Testis (tissue), 3 donors: ENCODE data around the gene MFGE8. TPM values are rescaled to one million over a fixed set of nuclear protein-coding genes. Genes with fewer than 3 reads are reported as not detected.
"Not testable (repeated sequence)": the region's sequence is repeated elsewhere in the genome, so short reads cannot be mapped to it uniquely, and the experiment has no call there.

Experiments used
- DNase-seq: peaks from one replicate; pipeline ENCODE4 v3.0.0-alpha.2; 2019
- H3K27ac ChIP-seq, 2 donors: fragments of 200-600 bp; sonication (generic); one replicate each; pipeline ENCODE4 v1.5.1; 2019
- H3K27me3 ChIP-seq: fragments of 200-600 bp; sonication (generic); one replicate; pipeline ENCODE4 v1.5.1; 2019
- H3K36me3 ChIP-seq: fragments of 200-600 bp; sonication (generic); one replicate; pipeline ENCODE4 v1.5.1; 2017; ENCODE audit warnings: low read depth; ENCODE audit errors: missing control alignments
- H3K4me1 ChIP-seq: fragments of 200-600 bp; sonication (generic); one replicate; pipeline ENCODE4 v1.5.1; 2019
- H3K4me3 ChIP-seq, 2 donors: fragments of 200-600 bp; sonication (generic); one replicate each; pipeline ENCODE4 v1.5.1; 2017 to 2019
- H3K9me3 ChIP-seq: fragments of 200-600 bp; sonication (generic); one replicate; pipeline ENCODE4 v1.5.1; 2017
- POLR2A ChIP-seq: fragments of 450-650 bp; IDR thresholded peaks from one replicate; pipeline ENCODE4 v1.6.1; 2017; ENCODE audit warnings: antibody characterized with exemption, mild to moderate bottlenecking, moderate library complexity
- WGBS, 2 donors: methylation state at CpG; one replicate each; pipeline ENCODE4 v1.1.5; 2018; 5-methylcytosine and 5-hydroxymethylcytosine counted together
- intact Hi-C: fragments of 100-400 bp; cut with DNase I; formaldehyde crosslinking; loops from one replicate; pipeline ENCODE4 v1.15.1; 2023; ENCODE audit warnings: low total_unique reads
- polyA plus RNA-seq: library from polyadenylated mRNA; stranded (reverse); fragments of 350-450 nt; fragmentation: Illumina TruSeq; extraction: RNeasy Lipid Tissue Mini Kit (QIAGEN cat#74804); gene quantifications from one replicate; pipeline ENCODE4 v1.2.3, GENCODE V29; 2014; ENCODE audit warnings: low read depth, low replicate concordance; ENCODE audit not compliant: insufficient read depth
- total RNA-seq, 2 donors: library from RNA; depleted of rRNA; stranded (reverse); fragments of >200 nt; gene quantifications; one replicate each; pipeline ENCODE4 v1.2.3, GENCODE V29; 2016
- TF ChIP-seq, protein P1 (sequence below), 3 experiments: fragments of 450-650 bp in 2 of 3; fragments of 200-600 bp in 1 of 3; sonication (generic) in 1 of 3; IDR thresholded peaks; one replicate each; pipeline ENCODE4 v1.5.1; 2016 to 2019; ENCODE audit warnings: antibody characterized with exemption in 3 of 3, mild to moderate bottlenecking in 2 of 3, moderate library complexity in 1 of 3

Gene MFGE8
- total and polyA plus RNA-seq, 3 donors from 2014 or later, result 137 to 260 (median 163) TPM

DNA sequence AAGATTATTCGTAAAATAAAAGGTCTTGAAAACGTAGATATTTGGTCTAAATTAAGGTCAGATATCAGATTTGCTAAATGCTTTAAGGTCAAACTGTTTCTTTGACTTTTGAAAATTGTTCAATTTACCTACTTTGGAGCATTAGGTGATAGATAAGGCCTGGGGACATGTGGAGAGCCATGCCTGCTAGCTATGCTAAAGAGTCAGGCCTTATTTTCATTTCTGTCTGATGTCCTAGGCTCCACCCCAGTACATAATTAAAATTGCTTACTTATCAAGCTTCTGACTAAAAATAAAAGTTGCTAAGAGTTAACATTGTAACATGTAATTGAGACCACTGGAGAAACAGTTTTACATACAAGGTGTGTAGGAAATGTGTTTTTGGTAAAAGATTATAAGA lies 12.5 kb upstream of the MFGE8 start:
- DNase-seq, H3K36me3 ChIP-seq, intact Hi-C loops, H3K27ac ChIP-seq, H3K27me3 ChIP-seq, H3K9me3 ChIP-seq, H3K4me3 ChIP-seq, H3K4me1 ChIP-seq: not testable (repeated sequence)
- 79% methylated on average over 2 of the region's 2 CpGs for WGBS, 2 donors

DNA sequence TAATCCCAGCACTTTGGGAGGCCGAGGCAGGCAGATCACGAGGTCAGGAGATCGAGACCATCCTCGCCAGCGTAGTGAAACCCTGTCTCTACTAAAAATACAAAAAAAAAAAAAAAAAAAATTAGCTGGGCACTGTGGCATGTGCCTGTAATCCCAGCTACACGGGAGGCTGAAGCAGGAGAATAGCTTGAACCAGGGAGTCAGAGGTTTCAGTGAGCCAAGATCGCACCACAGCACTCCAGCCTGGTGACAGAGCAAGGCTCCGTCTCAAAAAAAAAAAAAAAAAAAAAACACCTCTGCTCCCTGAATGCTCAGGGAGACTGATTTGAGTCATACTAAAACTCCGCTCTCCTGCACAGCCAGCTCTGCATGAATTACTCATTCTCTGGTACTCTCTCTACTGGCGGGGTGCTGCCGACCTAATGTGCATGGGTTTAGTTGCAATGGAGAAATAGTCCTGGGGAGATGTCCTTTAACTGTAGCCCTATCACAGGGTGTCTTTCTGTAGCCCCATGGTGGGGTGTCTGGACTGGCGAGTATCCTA lies 7.8 kb upstream of the MFGE8 start:
- H3K27ac ChIP-seq, H3K4me3 ChIP-seq, intact Hi-C loops, H3K27me3 ChIP-seq, H3K9me3 ChIP-seq, H3K36me3 ChIP-seq, DNase-seq, H3K4me1 ChIP-seq: not testable (repeated sequence)
- 91 to 94% methylated on average over 12 of the region's 12 CpGs for WGBS, 2 donors

DNA sequence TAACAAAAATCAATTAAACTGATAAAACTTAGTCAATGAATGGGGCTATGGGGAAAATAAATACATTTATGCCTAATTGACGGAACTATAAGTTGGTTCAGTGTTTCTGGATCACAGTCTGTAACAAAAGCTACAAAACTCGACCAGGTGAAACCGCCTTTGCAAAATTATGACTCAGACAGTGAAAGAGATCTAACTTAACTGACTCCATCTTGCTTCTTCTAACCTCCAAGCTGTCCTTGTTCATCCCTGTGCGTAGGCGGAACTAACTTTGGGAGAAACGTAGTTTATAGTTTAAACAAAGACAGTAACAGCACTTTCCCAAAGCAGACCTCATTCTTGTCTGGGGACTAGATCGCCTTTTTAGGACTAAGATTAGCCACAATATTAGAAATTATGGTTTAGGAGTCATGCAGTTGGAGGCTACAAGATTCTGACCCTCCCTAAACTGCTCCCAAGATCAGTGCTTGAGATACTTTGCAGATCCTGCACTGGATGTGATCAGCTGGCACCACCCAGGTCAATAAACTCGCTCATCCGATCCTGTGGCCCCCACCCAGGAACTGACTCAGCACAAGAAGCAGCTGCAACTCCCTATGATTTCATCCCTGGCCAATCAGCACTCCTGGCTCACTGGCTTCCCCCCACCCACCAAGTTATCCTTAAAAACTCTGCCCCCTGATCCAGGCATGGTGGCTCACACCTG lies 7.2 kb upstream of the MFGE8 start:
- intact Hi-C loops, result no loop called here
- no peaks in the 10 kb centered on the region for H3K36me3 ChIP-seq
- DNase-seq, result no peak
- H3K9me3 ChIP-seq, result no peaks in the 10 kb centered on the region
- no peaks in the 10 kb centered on the region for H3K27me3 ChIP-seq
- H3K4me1 ChIP-seq, result no peaks in the 10 kb centered on the region
- TF ChIP-seq POLR2A, result no peak
- TF ChIP-seq, protein P1, sequence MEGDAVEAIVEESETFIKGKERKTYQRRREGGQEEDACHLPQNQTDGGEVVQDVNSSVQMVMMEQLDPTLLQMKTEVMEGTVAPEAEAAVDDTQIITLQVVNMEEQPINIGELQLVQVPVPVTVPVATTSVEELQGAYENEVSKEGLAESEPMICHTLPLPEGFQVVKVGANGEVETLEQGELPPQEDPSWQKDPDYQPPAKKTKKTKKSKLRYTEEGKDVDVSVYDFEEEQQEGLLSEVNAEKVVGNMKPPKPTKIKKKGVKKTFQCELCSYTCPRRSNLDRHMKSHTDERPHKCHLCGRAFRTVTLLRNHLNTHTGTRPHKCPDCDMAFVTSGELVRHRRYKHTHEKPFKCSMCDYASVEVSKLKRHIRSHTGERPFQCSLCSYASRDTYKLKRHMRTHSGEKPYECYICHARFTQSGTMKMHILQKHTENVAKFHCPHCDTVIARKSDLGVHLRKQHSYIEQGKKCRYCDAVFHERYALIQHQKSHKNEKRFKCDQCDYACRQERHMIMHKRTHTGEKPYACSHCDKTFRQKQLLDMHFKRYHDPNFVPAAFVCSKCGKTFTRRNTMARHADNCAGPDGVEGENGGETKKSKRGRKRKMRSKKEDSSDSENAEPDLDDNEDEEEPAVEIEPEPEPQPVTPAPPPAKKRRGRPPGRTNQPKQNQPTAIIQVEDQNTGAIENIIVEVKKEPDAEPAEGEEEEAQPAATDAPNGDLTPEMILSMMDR (IDR thresholded peaks at IDR 0.05), result no peak
- WGBS, 2 donors, result 79 to 83% methylated on average over 9 of the region's 9 CpGs
- H3K27ac ChIP-seq, result no peak overlapping the region
- H3K4me3 ChIP-seq, result no peak overlapping the region

DNA sequence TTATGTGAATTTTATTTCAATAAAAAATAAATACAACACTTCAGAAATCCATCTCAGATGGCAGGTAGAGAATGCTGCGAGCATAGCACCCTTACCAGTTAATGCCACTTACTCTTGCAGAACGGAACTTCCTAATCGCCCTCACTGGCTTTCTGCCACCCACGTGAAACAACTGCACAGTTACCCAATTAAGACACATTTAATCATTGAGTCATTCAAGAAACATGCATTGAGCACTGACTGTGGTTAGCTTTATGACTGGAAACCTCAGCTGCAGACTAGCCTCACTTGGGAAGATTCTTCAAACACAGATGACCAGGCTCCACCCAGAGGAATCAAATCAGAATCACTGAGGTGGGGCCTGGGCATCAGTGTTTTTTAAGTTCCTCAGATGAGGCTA lies 5.6 kb upstream of the MFGE8 start:
- intact Hi-C loops, result no loop called here
- WGBS, 2 donors, result 77 to 79% methylated on average over 4 of the region's 4 CpGs
- Histone ChIP-seq H3K27me3 (no peaks in the 10 kb centered on the region), H3K4me1 (no peaks in the 10 kb centered on the region), H3K9me3 (no peaks in the 10 kb centered on the region), H3K27ac (no peak overlapping the region), H3K4me3 (no peak overlapping the region), H3K36me3 (no peaks in the 10 kb centered on the region)
- no peak for DNase-seq
- TF ChIP-seq, protein P1 (IDR thresholded peaks at IDR 0.05), result no peak
- no peak for TF ChIP-seq POLR2A

DNA sequence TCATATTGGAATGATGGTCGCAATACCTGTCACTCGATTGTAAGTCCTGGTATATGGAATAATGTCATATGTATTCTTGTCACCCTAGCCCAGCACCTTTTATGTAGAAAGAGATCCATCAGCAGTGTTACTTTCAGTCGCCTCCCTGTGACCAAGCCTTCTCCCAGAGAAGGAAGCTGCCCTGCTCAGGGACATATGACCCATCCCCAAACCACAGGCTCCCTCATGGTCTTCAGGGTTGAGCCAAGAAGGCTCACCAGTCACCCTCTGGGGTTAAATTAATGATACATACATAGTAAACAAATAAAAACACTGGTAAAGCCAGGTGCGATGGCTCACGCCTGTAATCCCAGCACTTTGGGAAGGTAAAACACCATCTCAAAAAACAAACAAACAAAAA lies 4.6 kb upstream of the MFGE8 start:
- Histone ChIP-seq H3K27me3 (no peaks in the 10 kb centered on the region), H3K4me3 (no peak overlapping the region), H3K4me1 (no peaks in the 10 kb centered on the region), H3K36me3 (no peaks in the 10 kb centered on the region), H3K9me3 (no peaks in the 10 kb centered on the region), H3K27ac (no peak overlapping the region)
- intact Hi-C loops, result no loop called here
- 87 to 91% methylated on average over 5 of the region's 5 CpGs for WGBS, 2 donors
- DNase-seq, result no peak
- no peak for TF ChIP-seq POLR2A
- TF ChIP-seq, protein P1 (IDR thresholded peaks at IDR 0.05), result no peak

DNA sequence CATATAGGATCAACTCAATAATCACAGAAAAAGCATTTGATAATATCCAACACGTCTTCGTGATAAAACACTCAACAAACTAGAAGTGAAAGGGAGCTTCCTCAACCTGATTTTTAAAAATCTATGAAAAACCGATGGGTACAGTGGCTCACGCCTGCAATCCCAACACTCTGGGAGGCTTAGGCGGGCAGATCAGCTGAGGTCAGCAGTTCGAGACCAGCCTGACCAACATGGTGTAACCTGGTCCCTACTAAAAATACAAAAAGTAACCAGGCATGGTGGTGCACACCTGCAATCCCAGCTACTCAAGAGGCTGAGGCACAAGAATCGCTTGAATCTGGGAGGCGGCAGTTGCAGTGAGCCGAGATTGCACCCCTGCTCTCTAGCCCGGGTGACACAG lies 2.2 kb upstream of the MFGE8 start:
- TF ChIP-seq POLR2A, result no peak
- TF ChIP-seq, protein P1 (IDR thresholded peaks at IDR 0.05), result no peak
- Histone ChIP-seq H3K36me3 (no peaks in the 10 kb centered on the region), H3K27ac (no peak overlapping the region), H3K4me3 (no peak overlapping the region), H3K4me1 (peaks cover 9% of the 10 kb centered on the region), H3K9me3 (no peaks in the 10 kb centered on the region), H3K27me3 (no peaks in the 10 kb centered on the region)
- no peak for DNase-seq
- intact Hi-C loops, result no loop called here
- 83 to 93% methylated on average over 10 of the region's 10 CpGs for WGBS, 2 donors
